MM.1S (cell line): ENCODE data around the gene TLDC2.

Experiments used
- DNase-seq: peaks from one replicate; pipeline ENCODE4 v3.0.0-alpha.2; 2015
- H2AFZ ChIP-seq: fragments of 300-600 bp; sonication (generic); 2 replicates; pipeline ENCODE4 v1.6.0; 2016; ENCODE audit warnings: antibody characterized with exemption, low read length
- H3F3A ChIP-seq: fragments of 300-600 bp; sonication (generic); 2 replicates; pipeline ENCODE4 v1.6.1; 2016; ENCODE audit warnings: mild to moderate bottlenecking, antibody characterized with exemption, low read length, moderate library complexity, mixed read lengths; ENCODE audit not compliant: insufficient read depth
- H3K27ac ChIP-seq: fragments of 300-600 bp; sonication (generic); 2 replicates; pipeline ENCODE4 v1.5.1; 2016; ENCODE audit warnings: mild to moderate bottlenecking, low read length
- H3K27me3 ChIP-seq: fragments of 300-600 bp; sonication (generic); replicated peaks from 2 replicates; pipeline ENCODE4 v1.6.0; 2016; ENCODE audit warnings: low read length; ENCODE audit not compliant: insufficient read depth
- H3K36me3 ChIP-seq: fragments of 300-600 bp; sonication (generic); replicated peaks from 2 replicates; pipeline ENCODE4 v1.6.1; 2016; ENCODE audit warnings: mild to moderate bottlenecking, low read length, mixed read lengths; ENCODE audit not compliant: insufficient read depth
- H3K4me1 ChIP-seq: fragments of 300-600 bp; sonication (generic); 2 replicates; pipeline ENCODE4 v1.6.1; 2016; ENCODE audit warnings: low read length, mixed read lengths
- H3K4me2 ChIP-seq: fragments of 300-600 bp; sonication (generic); 2 replicates; pipeline ENCODE4 v1.6.0; 2016; ENCODE audit warnings: low read depth, low read length
- H3K4me3 ChIP-seq: fragments of 300-600 bp; sonication (generic); 2 replicates; pipeline ENCODE4 v1.5.1; 2016; ENCODE audit warnings: low read length, mixed read lengths
- H3K79me2 ChIP-seq: fragments of 300-600 bp; sonication (generic); 2 replicates; pipeline ENCODE4 v1.6.1; 2016; ENCODE audit warnings: mixed run types, low read length, mixed read lengths
- H3K9ac ChIP-seq: fragments of 300-600 bp; sonication (generic); 2 replicates; pipeline ENCODE4 v1.6.1; 2016; ENCODE audit warnings: low read length, mixed read lengths
- H3K9me2 ChIP-seq: fragments of 300-600 bp; sonication (generic); replicated peaks from 2 replicates; pipeline ENCODE4 v1.6.1; 2016; ENCODE audit warnings: mild to moderate bottlenecking, low read length, mixed read lengths; ENCODE audit not compliant: insufficient read depth
- H3K9me3 ChIP-seq: fragments of 300-600 bp; sonication (generic); replicated peaks from 2 replicates; pipeline ENCODE4 v1.6.1; 2016; ENCODE audit warnings: mild to moderate bottlenecking, low read length, mixed read lengths; ENCODE audit not compliant: insufficient read depth
- H4K20me1 ChIP-seq: fragments of 300-600 bp; sonication (generic); 2 replicates; pipeline ENCODE4 v1.6.1; 2016; ENCODE audit warnings: mild to moderate bottlenecking, low read length, moderate library complexity, mixed read lengths; ENCODE audit not compliant: insufficient read depth
- CTCF ChIP-seq: fragments of 300-600 bp; sonication (generic); IDR thresholded peaks from 2 replicates; pipeline ENCODE4 v1.5.1; 2016; ENCODE audit warnings: antibody characterized with exemption, low read length, mixed read lengths
- EZH2 ChIP-seq: fragments of 300-600 bp; sonication (generic); optimal IDR thresholded peaks from 2 replicates; pipeline ENCODE3; 2017; ENCODE audit warnings: low read depth, mild to moderate bottlenecking, antibody characterized with exemption, low read length, mixed read lengths
- EZH2phosphoT487 ChIP-seq: fragments of 300-600 bp; sonication (generic); IDR thresholded peaks from 2 replicates; pipeline ENCODE4 v1.6.1; 2018; ENCODE audit warnings: antibody characterized with exemption, low read length

The TLDC2 gene

GRCh38 chr20:36917943-36918342 lies 42.0 kb downstream of the TLDC2 start:
- DNase-seq = no peak
- no peak overlapping the region for H3K4me3 ChIP-seq

GRCh38 chr20:36919715-36920333 lies 43.9 kb downstream of the TLDC2 start:
- no peaks in the 10 kb centered on the region for H3K4me1 ChIP-seq
- no peaks in the 10 kb centered on the region for H3K9me2 ChIP-seq
- H4K20me1 ChIP-seq = no peaks in the 10 kb centered on the region
- no peak overlapping the region for H3K9ac ChIP-seq
- no peak overlapping the region for H3K27ac ChIP-seq
- peak; percentile 78 for TF ChIP-seq CTCF
- TF ChIP-seq EZH2 = no peak
- H3K9me3 ChIP-seq = no peaks in the 10 kb centered on the region
- H3K36me3 ChIP-seq = peaks cover 5% of the 10 kb centered on the region
- no peaks in the 10 kb centered on the region for H3K79me2 ChIP-seq
- peaks cover 9% of the 10 kb centered on the region; the same call in 1 of the 2 replicates for H3F3A ChIP-seq
- H3K27me3 ChIP-seq = no peaks in the 10 kb centered on the region
- no peak overlapping the region for H3K4me2 ChIP-seq
- peak; percentile 59 for DNase-seq
- no peak overlapping the region for H3K4me3 ChIP-seq
- no peak overlapping the region for H2AFZ ChIP-seq

More at GRCh38 chr20:36917943-36918342, 42.0 kb downstream of the TLDC2 start:
- Histone ChIP-seq H3F3A (peaks cover 5% of the 10 kb centered on the region; the same call in 1 of the 2 replicates), H3K36me3 (peaks cover 5% of the 10 kb centered on the region), H3K27me3 (no peaks in the 10 kb centered on the region), H3K27ac (no peak overlapping the region), H3K4me1 (no peaks in the 10 kb centered on the region), H3K9ac (no peak overlapping the region), H2AFZ (no peak overlapping the region), H3K9me2 (no peaks in the 10 kb centered on the region), H3K79me2 (no peaks in the 10 kb centered on the region), H3K9me3 (no peaks in the 10 kb centered on the region), H4K20me1 (no peaks in the 10 kb centered on the region), H3K4me2 (no peak overlapping the region)
- TF ChIP-seq EZH2phosphoT487 (no peak), CTCF (no peak), EZH2 (no peak)

- H3K9me3 ChIP-seq = no peaks in the 10 kb centered on the region
- no peak for DNase-seq
- TF ChIP-seq EZH2 (no peak), CTCF (no peak), EZH2phosphoT487 (no peak)
- no peak overlapping the region for H3K9ac ChIP-seq
- no peak overlapping the region for H3K4me3 ChIP-seq
- no peaks in the 10 kb centered on the region for H3K4me1 ChIP-seq
- H4K20me1 ChIP-seq = no peaks in the 10 kb centered on the region
- H3F3A ChIP-seq = peaks cover 9% of the 10 kb centered on the region; the same call in 1 of the 2 replicates
- no peaks in the 10 kb centered on the region for H3K9me2 ChIP-seq
- H2AFZ ChIP-seq = no peak overlapping the region
- no peaks in the 10 kb centered on the region for H3K27me3 ChIP-seq
- no peak overlapping the region for H3K27ac ChIP-seq
- H3K4me2 ChIP-seq = no peak overlapping the region
- H3K79me2 ChIP-seq = no peaks in the 10 kb centered on the region
- H3K36me3 ChIP-seq = peaks cover 5% of the 10 kb centered on the region
These were observed 44.4 kb downstream of the TLDC2 start for GRCh38 chr20:36920334-36920730.
